GM19043 (cell line): Measurements from ENCODE around the gene CRPPA.
A peak's percentile ranks its signal among the peaks of the same experiment; 100 is the strongest.

ENCODE experiments used
- ATAC-seq: cut with Tn5 transposase; IDR thresholded peaks from one replicate; pipeline ENCODE4 v1.9.1; 2021; ENCODE audit warnings: low read depth; ENCODE audit not compliant: unreplicated experiment

CRPPA gene

GRCh38 chr7:16428182-16428581, 6.8 kb upstream of the CRPPA start:
- ATAC-seq, result no peak

GRCh38 chr7:16423761-16424160, 2.4 kb upstream of the CRPPA start:
- ATAC-seq, result no peak

- no peak for ATAC-seq
These were observed 1.6 kb upstream of the CRPPA start for GRCh38 chr7:16422917-16423316.

- no peak for ATAC-seq
These were observed 731 bp upstream of the CRPPA start for GRCh38 chr7:16422103-16422435.

- ATAC-seq, result peak; percentile 79
These were observed 547 bp downstream of the CRPPA start for GRCh38 chr7:16420649-16421332.

GRCh38 chr7:16420329-16420648, 1.0 kb downstream of the CRPPA start:
- ATAC-seq, result no peak

- ATAC-seq, result no peak
These were observed 1.5 kb downstream of the CRPPA start for GRCh38 chr7:16419859-16420258.

- no peak for ATAC-seq
These were observed 2.2 kb downstream of the CRPPA start for GRCh38 chr7:16419126-16419525.

GRCh38 chr7:16417906-16418305, 3.4 kb downstream of the CRPPA start:
- ATAC-seq, result no peak

- ATAC-seq, result no peak
These were observed 4.8 kb downstream of the CRPPA start for GRCh38 chr7:16416289-16417282.

GRCh38 chr7:16412274-16413254, 8.8 kb downstream of the CRPPA start:
- ATAC-seq, result no peak

GRCh38 chr7:16411391-16411790, 9.9 kb downstream of the CRPPA start:
- no peak for ATAC-seq

GRCh38 chr7:16409777-16410176, 11.6 kb downstream of the CRPPA start:
- ATAC-seq, result no peak

- no peak for ATAC-seq
These were observed 16.7 kb downstream of the CRPPA start for GRCh38 chr7:16404636-16405035.

- ATAC-seq, result no peak
These were observed 17.9 kb downstream of the CRPPA start for GRCh38 chr7:16403475-16403874.

- ATAC-seq, result no peak
These were observed 18.4 kb downstream of the CRPPA start for GRCh38 chr7:16402940-16403339.

- no peak for ATAC-seq
These were observed 19.2 kb downstream of the CRPPA start for GRCh38 chr7:16402091-16402490.

GRCh38 chr7:16400893-16401275, 20.5 kb downstream of the CRPPA start:
- ATAC-seq, result no peak

GRCh38 chr7:16399916-16400892, 21.1 kb downstream of the CRPPA start:
- no peak for ATAC-seq
